Stimulated activated CD8-positive, alpha-beta memory T cell treated with anti-CD3 and anti-CD28 coated beads, Interleukin-7, amount 100 ng/mL, for 48 hours (primary cell): ENCODE measurements around the gene HIVEP3.
"Not testable (repeated sequence)": the region's sequence is repeated elsewhere in the genome, so short reads cannot be mapped to it uniquely, and the experiment has no call there.

Experiments used
- DNase-seq, 2 donors: peaks; one replicate each; pipeline ENCODE4 v3.0.0-alpha.2; 2020; ENCODE audit warnings: low read depth in 1 of 2; ENCODE audit errors: extremely low read depth in 1 of 2

The HIVEP3 gene

DNA sequence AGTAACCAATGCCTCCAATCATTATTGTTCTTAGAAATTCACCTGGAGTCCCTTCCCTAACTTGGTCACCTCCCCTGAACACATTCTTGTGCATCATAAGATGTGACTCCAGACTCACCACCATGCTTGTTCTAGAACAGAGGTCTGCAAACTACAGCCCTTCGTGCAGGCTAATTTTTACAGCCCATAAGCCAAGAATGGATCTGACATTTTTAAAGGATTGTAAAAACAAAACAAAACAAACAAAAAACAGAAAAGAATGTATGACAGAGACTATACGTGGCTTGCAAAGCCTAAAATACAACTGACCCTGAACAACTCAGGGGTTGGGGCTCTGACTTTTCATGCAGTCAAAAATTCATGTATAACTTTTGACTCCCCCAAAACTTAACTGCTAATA is 6.2 kb upstream of the HIVEP3 start:
- no peak for DNase-seq

DNA sequence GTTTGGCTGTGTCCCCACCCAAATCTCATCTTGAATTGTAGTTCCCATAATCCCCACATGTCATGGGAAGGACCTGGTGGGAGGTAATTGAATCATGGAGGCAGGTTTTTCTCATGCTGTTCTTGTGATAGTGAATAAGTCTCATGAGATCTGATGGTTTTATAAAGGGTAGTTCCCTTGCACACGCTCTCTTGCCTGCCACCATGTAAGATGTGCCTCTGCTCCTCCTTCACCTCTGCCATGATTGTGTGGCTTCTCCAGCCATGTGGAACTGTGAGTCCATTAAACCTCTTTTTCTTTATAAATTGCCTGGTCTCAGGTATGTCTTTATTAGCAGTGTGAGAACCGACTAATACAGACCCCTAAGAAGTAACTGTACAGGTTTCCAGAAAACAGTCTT is 2.5 kb upstream of the HIVEP3 start:
- not testable (repeated sequence) for DNase-seq

DNA sequence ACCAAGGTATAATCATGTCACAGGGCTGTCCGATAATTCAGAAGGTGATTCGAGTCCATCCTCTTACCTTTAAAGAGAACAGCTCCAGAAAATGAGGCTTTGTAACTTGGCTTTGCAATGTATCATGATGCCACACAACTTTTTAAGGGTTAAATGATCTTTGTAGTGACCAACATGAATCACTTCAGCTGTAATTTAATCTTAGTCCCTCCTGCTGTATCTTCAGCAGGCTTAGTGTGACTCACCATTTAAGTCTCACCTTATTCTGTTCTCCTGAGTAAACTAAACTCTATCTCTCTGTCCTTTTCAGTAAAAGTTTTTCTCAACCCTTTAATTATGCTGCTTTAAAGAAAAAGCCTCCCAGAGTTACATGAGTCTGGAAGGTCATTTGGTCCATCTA is 1.9 kb upstream of the HIVEP3 start:
- no peak for DNase-seq

DNA sequence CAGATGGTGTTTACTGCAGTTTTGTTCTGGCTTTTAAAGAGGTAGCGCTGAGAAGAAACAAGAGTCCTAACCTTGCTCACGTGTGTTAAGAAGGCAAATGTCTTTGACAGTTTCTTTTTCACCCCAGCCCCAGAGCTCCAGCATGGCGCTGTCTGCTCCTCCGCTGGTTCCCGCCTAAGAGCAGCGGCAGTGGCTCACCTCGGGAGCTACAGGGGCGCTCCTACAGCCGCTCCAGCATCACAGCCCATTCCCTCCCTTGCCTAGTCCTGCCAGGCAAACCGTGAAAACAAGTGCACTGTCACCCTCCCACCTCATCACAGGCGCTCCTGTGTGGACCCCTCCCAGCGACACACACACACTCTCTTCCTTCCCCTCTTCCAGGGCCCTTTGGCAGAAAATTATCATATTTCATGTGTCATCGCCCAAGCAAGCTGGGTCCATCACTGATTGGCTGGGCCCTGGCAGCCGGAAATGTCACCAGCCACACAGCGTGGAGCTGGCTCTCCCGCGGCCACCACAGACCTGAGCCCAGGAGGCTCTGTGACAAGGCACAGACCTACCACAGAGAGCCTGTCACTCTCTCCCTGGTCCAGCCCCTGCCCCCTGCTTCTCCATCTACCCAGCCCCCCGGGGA is 1.2 kb upstream of the HIVEP3 start:
- DNase-seq = peak; percentile 74 to 81

DNA sequence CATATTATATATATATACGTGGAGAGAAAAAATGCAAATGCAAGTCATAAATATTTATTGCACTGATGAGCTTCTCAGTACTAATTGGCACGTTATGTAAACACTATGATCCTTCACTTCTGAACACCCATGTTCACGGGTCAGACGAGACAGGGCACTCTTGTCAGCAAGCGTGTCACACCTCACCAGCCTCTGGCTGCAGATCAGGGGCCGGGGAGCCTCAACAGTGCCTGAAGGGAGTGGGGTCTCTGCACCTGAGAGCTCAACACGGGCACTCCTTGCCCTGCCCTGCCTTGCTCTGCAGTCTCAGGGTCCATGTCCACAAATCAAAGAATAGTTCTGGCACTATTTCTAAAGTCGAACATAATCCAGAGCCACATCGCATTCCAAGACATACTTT is 409 bp upstream of the HIVEP3 start:
- DNase-seq = no peak

DNA sequence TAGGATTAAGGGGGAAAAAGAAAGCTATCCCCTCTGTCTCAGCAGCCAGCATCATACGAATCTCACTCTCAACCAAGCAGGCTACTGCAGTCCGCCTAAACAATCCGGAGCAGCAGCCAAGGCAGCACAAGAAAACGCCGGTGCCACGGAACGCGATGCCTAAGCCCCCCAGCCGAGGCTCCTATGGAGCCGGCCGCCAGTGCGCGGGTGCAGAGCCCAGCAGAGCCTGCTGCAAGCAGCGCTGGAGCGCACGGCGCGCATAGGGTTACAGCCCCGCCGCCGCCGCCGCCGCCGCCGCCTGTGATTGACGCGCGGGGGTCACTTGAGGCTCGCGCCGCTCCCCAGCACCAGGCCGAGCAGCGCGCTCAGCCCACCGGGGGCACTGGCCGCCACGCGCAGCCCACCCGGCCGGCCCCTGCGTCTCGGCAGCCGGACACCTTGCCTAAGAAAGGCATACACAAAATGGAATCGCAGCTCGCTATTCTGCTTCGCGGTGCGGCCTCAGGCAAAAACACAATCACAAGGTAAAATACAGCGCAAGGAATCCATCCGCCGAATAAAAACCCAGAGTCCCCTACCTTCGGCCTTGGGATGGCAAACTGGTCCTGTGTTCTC is 780 bp downstream of the HIVEP3 start:
- DNase-seq = peak in 1 of 2 donors; percentile 22

DNA sequence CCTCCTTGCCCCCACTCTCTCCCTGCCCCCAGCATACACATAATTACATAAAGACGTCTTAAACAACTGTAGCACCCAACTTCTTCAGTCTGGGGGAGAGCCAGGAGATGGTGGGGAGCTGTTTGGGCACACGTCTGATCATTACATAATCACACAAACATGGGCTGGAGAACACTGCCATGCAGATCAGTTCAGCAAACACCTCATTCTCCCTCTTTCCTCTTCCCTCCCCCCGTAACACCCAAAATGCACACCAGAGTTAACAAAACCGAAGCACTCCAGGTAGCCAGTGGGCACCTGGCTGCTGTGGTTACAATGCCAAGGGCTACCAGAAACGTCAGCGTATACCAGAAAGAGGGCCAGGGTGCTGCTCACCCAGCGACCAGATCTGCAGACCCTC is 1.6 kb downstream of the HIVEP3 start:
- DNase-seq = no peak

DNA sequence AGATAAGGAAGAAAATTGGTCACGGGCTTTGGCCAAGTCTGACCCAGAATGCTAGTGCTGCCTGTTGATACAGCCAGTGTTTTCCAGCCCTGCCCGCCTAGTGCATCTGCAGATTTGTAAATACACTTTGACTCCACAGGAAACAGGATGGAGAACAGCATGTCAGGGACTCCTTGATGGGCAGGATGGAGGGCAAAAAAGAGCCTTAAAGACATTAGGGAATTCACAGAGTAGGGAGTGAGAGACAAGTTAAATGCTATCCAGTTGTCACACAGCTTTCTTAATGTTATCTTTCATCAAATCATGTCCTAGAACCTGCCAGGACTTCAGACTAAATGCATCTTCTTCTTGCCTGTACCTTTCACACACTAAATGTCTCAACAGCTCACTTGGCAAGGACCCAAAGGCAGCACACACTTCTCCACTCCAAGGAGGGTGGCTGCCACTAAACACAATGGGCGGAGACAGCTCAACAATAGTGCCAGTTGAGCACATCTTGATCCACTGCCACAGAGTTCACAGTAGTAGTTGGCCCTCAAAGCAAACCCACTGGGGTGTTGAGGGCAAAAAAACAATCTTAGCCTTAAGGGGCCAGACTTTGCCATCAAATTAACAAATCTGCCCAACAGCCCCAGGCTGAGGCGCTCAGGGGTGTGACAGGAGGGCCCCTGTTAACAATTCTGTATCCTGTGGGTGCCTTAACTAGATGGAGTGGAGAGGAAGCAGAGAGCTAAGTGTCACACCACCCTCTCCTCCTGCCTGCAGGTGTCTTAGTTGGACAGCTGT is 2.7 kb downstream of the HIVEP3 start:
- no peak for DNase-seq

DNA sequence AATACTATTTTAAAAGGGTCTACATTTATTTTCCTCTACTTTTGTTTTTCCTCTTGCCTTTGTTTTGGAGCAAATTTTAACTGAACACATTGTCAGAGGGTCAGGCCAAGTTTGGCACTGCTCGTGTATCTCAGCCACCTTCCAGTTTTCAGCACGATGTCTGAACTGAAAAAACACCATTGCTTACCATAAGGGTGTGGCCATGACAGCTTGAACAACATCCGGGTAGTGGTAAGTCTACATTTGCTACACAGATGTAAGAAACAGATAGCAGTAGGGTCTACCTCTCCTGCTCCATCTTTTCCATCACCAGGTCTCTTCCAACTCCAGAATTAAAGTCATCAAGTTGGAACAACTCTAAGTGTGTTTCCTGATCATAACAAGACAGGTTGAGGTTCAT is 4.2 kb downstream of the HIVEP3 start:
- DNase-seq = no peak

DNA sequence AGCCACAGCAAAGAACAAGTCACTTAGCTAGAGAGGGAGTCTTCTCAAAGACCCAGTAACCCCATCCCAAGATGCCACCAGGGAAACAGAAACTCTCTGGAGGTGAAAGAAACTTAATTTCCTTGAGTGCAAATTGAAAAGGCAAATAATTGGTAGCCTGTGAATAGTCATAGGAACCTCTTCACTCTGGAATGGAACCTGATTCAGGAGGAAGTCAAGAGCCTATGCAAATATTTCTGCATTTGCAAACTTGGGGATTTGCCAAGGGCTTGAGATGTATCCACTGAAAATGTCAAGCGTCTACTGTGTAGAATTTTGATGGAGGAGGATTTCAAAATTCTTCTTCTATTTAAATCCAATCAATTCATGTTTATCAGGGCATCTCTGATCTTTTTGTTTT is 5.7 kb downstream of the HIVEP3 start:
- no peak for DNase-seq

DNA sequence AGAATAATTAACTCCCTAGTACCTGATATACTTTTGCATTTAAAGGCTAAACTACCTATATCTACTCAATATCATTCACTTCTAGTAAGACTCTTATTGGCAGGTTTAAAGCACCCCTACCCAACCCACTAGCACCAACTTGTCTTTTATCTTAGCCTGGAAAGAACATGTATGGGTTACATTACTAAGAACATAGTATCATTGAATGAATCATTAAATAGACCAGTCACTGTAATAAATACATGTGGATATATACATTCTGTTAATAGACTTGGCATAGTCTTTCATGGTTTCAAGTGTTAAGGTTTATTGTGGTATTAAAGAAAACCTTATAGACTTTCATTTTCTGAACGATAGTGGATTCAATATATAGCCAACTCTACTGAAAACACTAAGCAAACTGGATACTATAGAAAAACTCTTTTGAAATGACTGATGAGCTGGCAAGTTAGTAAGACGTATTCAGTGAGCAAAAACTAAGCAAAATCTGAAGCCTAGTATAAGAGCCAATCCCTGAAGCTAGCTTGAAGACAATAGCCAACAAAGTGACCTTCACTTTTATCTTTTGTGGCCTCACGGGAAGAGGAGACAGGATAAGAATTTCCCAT is 10.3 kb downstream of the HIVEP3 start:
- no peak for DNase-seq

DNA sequence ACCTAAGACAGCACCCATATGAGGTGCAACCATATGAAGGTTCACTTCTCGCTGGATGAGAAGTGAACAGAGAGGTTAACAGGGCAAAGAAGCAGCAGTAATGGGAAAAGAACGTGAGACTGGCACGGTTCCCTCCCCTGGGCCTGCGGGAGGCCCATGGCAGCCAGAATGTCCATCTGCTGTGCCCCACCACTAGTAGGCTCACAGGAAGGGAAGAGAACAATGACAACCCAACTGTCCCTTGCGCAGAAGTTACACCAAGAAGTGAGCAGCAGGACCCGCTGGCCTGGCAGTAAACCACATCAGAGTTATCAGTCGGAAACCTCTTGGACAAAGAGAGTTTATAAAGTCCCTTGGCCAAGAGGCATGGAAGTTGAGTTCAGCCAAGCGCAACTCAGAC is 11.3 kb downstream of the HIVEP3 start:
- no peak for DNase-seq

DNA sequence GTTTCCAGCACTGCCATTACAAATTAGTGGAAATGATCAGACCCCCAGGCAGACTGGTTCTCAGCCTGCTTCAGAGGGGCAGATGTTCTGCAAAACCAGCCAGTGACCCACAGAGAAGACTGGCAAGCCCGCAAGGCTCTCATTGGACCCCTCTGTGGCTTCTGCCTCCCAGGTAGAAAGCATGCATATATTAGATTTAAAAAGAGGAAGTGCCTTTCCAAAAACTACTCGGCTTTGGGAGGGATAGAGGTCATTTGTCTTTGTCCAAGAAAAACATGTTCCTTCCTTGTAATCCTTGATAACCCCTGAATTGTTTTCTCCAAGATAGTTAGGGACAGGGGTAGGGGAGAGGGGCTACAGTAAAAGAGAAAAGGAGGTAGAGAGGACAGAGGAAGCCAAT is 11.8 kb downstream of the HIVEP3 start:
- no peak for DNase-seq

DNA sequence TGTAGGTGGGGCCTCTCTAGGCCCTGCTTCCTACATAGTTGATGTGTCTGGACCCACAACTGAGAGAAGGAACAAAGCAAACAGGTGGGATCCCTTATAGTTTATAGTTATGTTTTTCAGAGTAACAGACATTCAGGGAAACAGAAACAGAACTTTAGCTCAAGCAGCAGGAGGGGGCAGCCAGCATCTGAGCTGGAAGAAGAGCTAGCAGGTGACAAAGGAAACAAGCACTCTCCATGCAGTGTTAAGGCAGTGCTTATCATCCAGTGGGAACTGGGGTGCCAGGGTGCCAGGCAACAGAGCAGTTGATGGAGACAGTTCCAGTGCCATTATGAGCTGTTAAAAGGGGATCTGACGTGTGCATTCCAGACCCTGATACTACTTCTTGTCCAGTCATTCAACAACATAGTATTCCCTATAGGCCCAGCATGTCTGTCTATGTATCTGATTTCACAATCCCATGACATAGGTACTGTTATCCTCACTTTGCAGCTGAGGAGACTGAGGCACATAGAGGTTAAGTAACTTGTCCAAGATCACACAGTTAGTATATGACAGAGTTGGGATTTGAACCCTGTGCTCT is 13.5 kb downstream of the HIVEP3 start:
- DNase-seq = no peak

DNA sequence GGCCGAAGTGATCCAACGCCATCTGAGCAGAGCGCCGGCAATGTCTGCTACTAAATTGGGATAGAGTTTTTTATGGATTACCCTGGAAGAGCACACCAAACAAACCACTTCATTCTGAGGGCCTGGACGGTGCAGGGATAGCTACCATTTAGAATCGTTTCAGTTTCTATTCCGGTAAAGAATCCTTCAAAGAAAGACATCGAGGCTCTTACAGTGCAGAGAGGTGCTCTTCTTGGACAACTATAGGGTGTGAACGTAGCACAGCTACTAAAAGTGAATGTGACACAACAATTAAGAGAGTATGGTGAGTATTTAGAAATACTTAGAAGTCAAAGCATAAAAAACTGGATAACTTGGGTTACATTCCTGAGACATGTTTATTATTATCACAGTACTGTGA is 16.1 kb downstream of the HIVEP3 start:
- no peak for DNase-seq

DNA sequence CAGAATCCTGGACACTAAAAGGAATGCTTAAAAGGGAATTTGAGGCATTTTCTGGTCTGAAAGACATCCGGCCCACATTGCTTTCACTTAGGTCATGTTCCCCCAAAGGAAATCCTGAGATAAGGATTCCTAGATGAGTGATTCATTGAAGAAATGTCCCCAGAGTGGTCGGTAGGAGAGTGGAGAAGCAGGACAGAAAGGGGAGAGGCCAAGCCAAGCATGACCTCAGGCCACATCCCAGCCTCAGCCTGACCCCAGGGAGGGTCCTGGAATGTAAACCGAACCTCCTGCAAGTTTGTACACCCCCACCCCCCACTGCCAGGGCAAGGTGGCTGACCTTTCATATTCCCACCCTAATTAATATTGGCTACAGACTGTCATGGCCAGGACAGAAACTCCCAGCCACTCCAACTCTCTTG is 16.6 kb downstream of the HIVEP3 start:
- no peak for DNase-seq

DNA sequence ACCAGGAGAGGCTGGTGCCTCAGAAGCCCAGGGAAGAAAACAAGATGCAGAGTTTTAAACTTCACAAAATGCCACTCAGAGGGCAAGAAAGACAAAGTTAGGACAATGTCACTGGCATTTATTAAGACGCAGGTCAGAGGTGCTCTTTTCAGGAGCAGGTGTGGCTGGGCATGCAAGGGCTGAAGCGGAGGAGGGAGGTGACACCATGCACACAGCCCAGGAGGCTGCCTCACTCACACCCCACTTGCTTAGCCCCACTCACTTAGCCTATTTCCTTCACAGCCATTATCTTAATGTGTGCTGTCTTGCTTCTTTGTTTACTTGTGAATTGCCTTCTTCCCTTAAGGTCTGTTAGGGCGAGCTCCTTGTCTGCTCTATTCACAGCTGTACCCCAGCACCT is 17.2 kb downstream of the HIVEP3 start:
- DNase-seq = no peak

DNA sequence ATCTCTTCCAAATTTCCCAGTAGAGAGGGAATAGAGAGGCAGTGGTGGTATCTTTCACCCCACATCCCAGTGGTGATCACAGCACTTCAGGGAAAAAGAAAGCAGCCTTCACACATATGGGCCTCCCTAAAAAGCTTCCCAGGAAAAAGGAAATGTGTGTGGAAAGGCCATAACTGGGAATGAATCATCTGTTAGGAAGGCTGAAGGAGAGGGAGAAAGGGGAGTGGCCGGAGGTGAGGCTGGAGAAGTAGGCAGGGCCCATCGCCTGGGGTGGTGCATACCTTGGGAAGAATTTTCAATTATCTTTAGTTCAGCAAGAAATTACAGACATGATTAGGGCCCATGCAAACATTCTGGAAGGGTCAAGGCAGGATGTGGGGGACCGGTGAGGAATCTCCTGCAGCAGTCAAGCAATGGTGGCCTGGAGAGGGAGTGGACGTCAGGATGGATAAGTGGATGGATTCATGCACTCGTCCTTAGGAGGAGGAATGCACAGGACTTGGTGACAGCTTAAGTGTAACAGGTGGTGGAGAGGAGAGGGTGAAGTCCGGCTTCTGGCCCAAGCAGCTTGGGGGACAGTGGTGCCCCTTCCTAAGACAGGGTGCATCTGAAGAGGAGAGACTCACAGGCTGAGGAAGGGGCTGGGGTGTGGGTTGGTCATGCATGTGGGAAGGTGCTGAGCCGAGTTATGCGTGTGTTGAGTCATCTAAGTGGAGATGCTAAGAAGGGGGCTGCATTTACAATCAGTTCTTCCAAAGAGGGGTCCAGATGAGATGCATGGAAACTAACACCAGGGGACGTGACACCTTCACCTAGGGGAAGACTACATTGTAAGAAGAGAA is 17.9 kb downstream of the HIVEP3 start:
- DNase-seq = no peak

DNA sequence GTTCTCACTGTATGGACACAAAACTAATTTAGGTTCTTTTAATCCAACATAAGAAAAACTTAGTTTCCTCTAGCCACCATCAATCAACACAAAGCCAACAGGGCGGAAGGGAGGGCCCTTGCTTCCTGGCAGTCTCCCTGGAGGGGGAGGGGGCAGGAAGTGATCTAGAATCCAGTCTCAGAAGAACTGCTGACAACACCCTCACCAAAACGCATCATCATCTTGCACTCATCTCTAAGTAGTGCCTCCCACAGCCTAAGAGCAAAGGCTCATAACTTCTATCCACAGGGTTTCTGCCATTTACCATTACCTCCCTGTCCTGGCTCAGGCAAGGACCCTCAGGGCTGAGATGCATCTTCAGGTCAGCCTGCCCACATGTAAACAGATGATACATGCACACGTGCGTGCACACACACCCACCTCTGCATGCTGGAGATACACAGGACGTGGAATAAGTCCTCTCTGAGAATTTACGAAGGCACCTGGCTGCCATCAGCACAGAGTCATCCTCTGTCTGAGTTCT is 20.5 kb downstream of the HIVEP3 start:
- DNase-seq = peak in 1 of 2 donors; percentile 71

DNA sequence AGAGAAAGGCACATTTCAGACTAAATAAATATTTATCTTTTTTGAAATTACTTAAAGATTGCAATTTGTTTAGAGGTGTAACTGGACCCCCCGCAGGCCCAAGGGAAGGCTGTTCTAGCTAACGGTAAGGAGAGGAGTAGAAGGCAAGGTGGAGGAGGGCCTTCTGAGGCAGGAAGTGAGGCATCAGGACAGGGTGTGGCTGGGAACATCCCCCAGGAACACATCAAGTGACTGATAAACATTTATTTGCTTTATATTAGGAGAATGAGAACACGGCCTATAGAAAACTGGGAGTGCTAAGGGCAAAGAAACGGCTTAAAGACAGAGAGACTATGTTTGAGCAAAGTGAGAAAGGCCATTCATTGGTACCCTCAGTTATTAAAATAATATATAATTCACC is 23.2 kb downstream of the HIVEP3 start:
- DNase-seq = no peak
